K562 (cell line): Measurements from ENCODE around the gene CCL20. TPM values are rescaled to one million over a fixed set of nuclear protein-coding genes. Genes with fewer than 3 reads are reported as not detected.

ENCODE experiments used
- ATAC-seq: fragments of 200-7000 bp; cut with Tn5 transposase; 3 replicates; pipeline ENCODE4 v1.9.1; 2020; ENCODE audit warnings: moderate library complexity
- BruUV-seq: library from RNA; stranded (reverse); fragments of 400-500 nt; replicated peaks from 2 replicates; lab custom pipeline; 2021; lab: Mats Ljungman, UMichigan
- CTCF ChIA-PET: fragments of 300-600 bp; formaldehyde crosslinking; extraction: SDS; loops from one replicate; lab custom pipeline; 2021; ENCODE audit warnings: low intra/inter-chr PET ratio; lab: Yijun Ruan, JAX
- POLR2A ChIA-PET: fragments of 300-600, 350-650 bp; sonication (Branson Sonifier 250); formaldehyde crosslinking; extraction: SDS; loops from one replicate; lab custom pipeline; 2021; ENCODE audit warnings: antibody characterized with exemption, inconsistent platforms; lab: Yijun Ruan, JAX
- DNase-seq, 4 experiments: peaks; one replicate each; pipeline versions ENCODE4 v3.0.0 to v3.0.0-alpha.2; 2011 to 2018; ENCODE audit warnings: low spot score in 3 of 4, mixed read lengths in 3 of 4; ENCODE audit errors: extremely low read depth in 1 of 4
- FAIRE-seq: peaks from 2 replicates; lab custom pipeline; 2011; peaks lifted over from hg19 to GRCh38; lab: Jason Lieb, UNC
- H2AFZ ChIP-seq: 2 replicates; pipeline ENCODE4 v1.6.0; 2011; ENCODE audit warnings: low read depth, low read length, control low read depth, inconsistent platforms
- H3K27ac ChIP-seq: fragments of 200-600 bp; 3 replicates; pipeline ENCODE4 v1.8.0; 2011; ENCODE audit warnings: low read depth, mild to moderate bottlenecking, control low read depth, inconsistent platforms, low read length, moderate library complexity, mixed read lengths; ENCODE audit errors: extremely low read depth
- H3K27me3 ChIP-seq, 2 experiments: fragments of 300-600 bp in 1 of 2; 2 replicates in 1 of 2; 3 replicates in 1 of 2; pipeline versions ENCODE4 v1.6.0 to v1.8.0; 2011; ENCODE audit warnings: inconsistent platforms in 2 of 2, low read length in 2 of 2, mild to moderate bottlenecking in 1 of 2, mixed read lengths in 1 of 2, moderate library complexity in 1 of 2; ENCODE audit not compliant: control insufficient read depth in 2 of 2, insufficient read depth in 2 of 2
- H3K36me3 ChIP-seq: fragments of 300-600 bp; 3 replicates; pipeline ENCODE4 v1.8.0; 2011; ENCODE audit warnings: mild to moderate bottlenecking, low read length, inconsistent platforms; ENCODE audit not compliant: control insufficient read depth, insufficient read depth
- H3K4me1 ChIP-seq, 2 experiments: fragments of 200-600 bp in 1 of 2; replicated peaks in 1 of 2; 2 replicates in 1 of 2; 3 replicates in 1 of 2; pipeline versions ENCODE4 v1.5.1 to v1.8.0; 2011; ENCODE audit warnings: inconsistent platforms in 2 of 2, low read length in 2 of 2, mild to moderate bottlenecking in 1 of 2, mixed read lengths in 1 of 2, moderate library complexity in 1 of 2; ENCODE audit not compliant: control insufficient read depth in 2 of 2, insufficient read depth in 2 of 2
- H3K4me2 ChIP-seq: 2 replicates; pipeline ENCODE4 v1.6.1; 2011; ENCODE audit warnings: low read length, control low read depth, inconsistent platforms, mixed read lengths; ENCODE audit not compliant: insufficient read depth
- H3K4me3 ChIP-seq: fragments of 200-600 bp; sonication (generic), shearing (Covaris generic); 2 replicates; pipeline ENCODE4 v1.5.1; 2016; ENCODE audit warnings: control low read depth, inconsistent platforms
- H3K79me2 ChIP-seq: fragments of 200-600 bp; 3 replicates; pipeline ENCODE4 v1.8.0; 2011; ENCODE audit warnings: low read length, inconsistent platforms; ENCODE audit not compliant: control insufficient read depth, insufficient read depth
- H3K9ac ChIP-seq, 2 experiments: 2 replicates each; pipeline versions ENCODE4 v1.6.0 to v1.6.1; 2011; ENCODE audit warnings: low read depth in 2 of 2, low read length in 2 of 2, control low read depth in 1 of 2, inconsistent platforms in 1 of 2, mild to moderate bottlenecking in 1 of 2, mixed read lengths in 1 of 2; ENCODE audit not compliant: insufficient read depth in 1 of 2
- H3K9me1 ChIP-seq: one replicate; pipeline ENCODE4 v1.6.0; 2011; ENCODE audit warnings: inconsistent platforms, mild to moderate bottlenecking, low read length, moderate library complexity; ENCODE audit not compliant: control insufficient read depth, insufficient read depth
- H3K9me3 ChIP-seq: replicated peaks from 2 replicates; pipeline ENCODE4 v1.5.1; 2011; ENCODE audit warnings: low read depth, low read length, inconsistent platforms; ENCODE audit not compliant: control insufficient read depth, insufficient read depth
- H4K20me1 ChIP-seq: replicated peaks from 2 replicates; pipeline ENCODE4 v1.6.1; 2011; ENCODE audit warnings: low read length, inconsistent platforms, mixed read lengths; ENCODE audit not compliant: control insufficient read depth, insufficient read depth
- CAMTA2 ChIP-seq: fragments of 250-450 bp; sonication (Bioruptor Pico); conservative IDR thresholded peaks from 2 replicates; pipeline ENCODE4 v1.5.1; 2022
- E2F6 ChIP-seq, 2 experiments: IDR thresholded peaks; 2 replicates each; pipeline ENCODE4 v1.6.1; 2011; ENCODE audit warnings: borderline replicate concordance in 1 of 2, control low read depth in 1 of 2, low read depth in 1 of 2, low read length in 1 of 2, mild to moderate bottlenecking in 1 of 2, mixed read lengths in 1 of 2, moderate library complexity in 1 of 2; ENCODE audit not compliant: insufficient read depth in 1 of 2, insufficient read length in 1 of 2, poor library complexity in 1 of 2, severe bottlenecking in 1 of 2; ENCODE audit errors: extremely low read depth in 1 of 2
- ILF3 ChIP-seq: fragments of 450-650 bp; IDR thresholded peaks from 2 replicates; pipeline ENCODE4 v1.6.1; 2018; ENCODE audit warnings: antibody characterized with exemption, mild to moderate bottlenecking, moderate library complexity, borderline replicate concordance
- MEF2D ChIP-seq: conservative IDR thresholded peaks from 2 replicates; pipeline ENCODE4 v1.6.1; 2016; ENCODE audit warnings: low read depth, missing genetic modification characterization, missing compliant biosample characterization
- SAP30 ChIP-seq: fragments of 200-600 bp; sonication (generic); IDR thresholded peaks from 2 replicates; pipeline ENCODE4 v1.6.1; 2012; ENCODE audit warnings: borderline replicate concordance, low read depth, mild to moderate bottlenecking, moderate library complexity, low read length, control low read depth, inconsistent platforms; ENCODE audit not compliant: insufficient read depth, poor library complexity, severe bottlenecking
- THAP12 ChIP-seq: fragments of 250-450 bp; sonication (Bioruptor Pico); IDR thresholded peaks from 2 replicates; pipeline ENCODE4 v1.9.0; 2021; ENCODE audit warnings: mild to moderate bottlenecking, inconsistent platforms
- ZFX ChIP-seq: sonication (generic); formaldehyde crosslinking; IDR thresholded peaks from 2 replicates; pipeline ENCODE4 v1.8.0; 2022; ENCODE audit warnings: mild to moderate bottlenecking, missing genetic modification reagents, moderate library complexity
- WGBS: fragments of 100-300 bp; shearing (Covaris generic); methylation state at CpG from one replicate; pipeline ENCODE4 v1.1.6; 2016; ENCODE audit warnings: low coverage, mixed read lengths; ENCODE audit not compliant: insufficient coverage; ENCODE audit errors: missing lambda C conversion rate; 5-methylcytosine and 5-hydroxymethylcytosine counted together
- in situ Hi-C: fragments of 300-500 bp; cut with MboI; formaldehyde crosslinking; loops from 4 replicates; pipeline ENCODE4 v1.15.0; 2018; ENCODE audit warnings: inconsistent platforms, mixed read lengths
- intact Hi-C: fragments of 100-400 bp; cut with micrococcal nuclease; formaldehyde crosslinking; loops from 2 replicates; pipeline ENCODE4 v1.14.2; 2022
- polyA plus RNA-seq, 8 experiments: library from polyadenylated mRNA; depleted of rRNA in 4 of 8; stranded (reverse) in 5 of 8; unstranded in 3 of 8; fragments of >200 nt; fragmentation: Nextera tagmentation in 2 of 8; fragmentation: Illumina TruSeq in 1 of 8; extraction: Ambion mirVana in 2 of 8; extraction: Trizol in 1 of 8; gene quantifications; 2 replicates each; pipeline versions ENCODE4 v1.2.1 to v1.2.3, GENCODE V29; 2011 to 2014; ENCODE audit warnings: inconsistent platforms in 1 of 8, missing spikeins in 1 of 8
- total RNA-seq, 7 experiments: library from RNA; depleted of rRNA in 6 of 7; stranded (reverse); fragments of >200 nt in 6 of 7; fragmentation: Illumina TruSeq in 2 of 7; extraction: Trizol in 2 of 7; gene quantifications; 2 replicates each; pipeline versions ENCODE4 v1.2.1 to v1.2.3, GENCODE V29; 2011 to 2021; ENCODE audit warnings: low replicate concordance in 1 of 7

Gene CCL20
- total and polyA plus RNA-seq, 9 of the 15 experiments (the other 6 are each of a cell fraction or from before 2014, with no cell fraction given): 0.29 TPM; not detected in 8

- Histone ChIP-seq H3K4me1 (peaks cover 0 to 4% of the 10 kb centered on the region in 2 experiments; a peak in 1 of 5 replicates), H3K36me3 (no peaks in the 10 kb centered on the region), H3K27ac (no peak overlapping the region), H3K9ac (no peak overlapping the region), H2AFZ (no peak overlapping the region), H3K4me3 (no peak overlapping the region), H4K20me1 (no peaks in the 10 kb centered on the region), H3K27me3 (peaks cover 0 to 10% of the 10 kb centered on the region in 2 experiments; a peak in 2 of 5 replicates), H3K79me2 (no peaks in the 10 kb centered on the region), H3K9me3 (no peaks in the 10 kb centered on the region), H3K9me1 (no peaks in the 10 kb centered on the region), H3K4me2 (no peak overlapping the region)
- FAIRE-seq (no peak), ATAC-seq (no peak), DNase-seq (no peak)
- no TSS peak for BruUV-seq
- WGBS: 0% methylated on average over 4 of the region's 22 CpGs
- ChIA-PET POLR2A (interaction anchor here (0.6 kb wide), 1 partner anchor 510 kb away, joined by 3 read pairs; no protein-coding TSS in a partner anchor), CTCF (no interaction called here)
- intact Hi-C loops (loop anchor here (2.0 to 5.0 kb wide), 4 partner anchors 109 to 636 kb away; no protein-coding TSS in a partner anchor), in situ Hi-C loops (loop anchor here (10.0 kb wide), 1 partner anchor 363 kb away; no protein-coding TSS in a partner anchor)
- TF ChIP-seq ILF3 (no peak), ZFX (CRISPR knock-in tag) (no peak), SAP30 (no peak), CAMTA2 (CRISPR knock-in tag) (no peak), THAP12 (CRISPR knock-in tag) (no peak), E2F6 (IDR thresholded peaks at IDR 0.05; ENCODE audit: borderline replicate concordance in 1 of 2, extremely low read depth in 1 of 2, insufficient read depth in 1 of 2, insufficient read length in 1 of 2, low read depth in 1 of 2, low read length in 1 of 2, poor library complexity in 1 of 2, severe bottlenecking in 1 of 2) (no peak), MEF2D (tag) (no peak)
- TF ChIP-seq, all 486 proteins: peak for 0
These were observed 45.8 kb upstream of the CCL20 start for GRCh38 chr2:227767830-227768229.
